HepG2 (cell line): ENCODE results near the gene ZER1. TPM values are rescaled to one million over a fixed set of nuclear protein-coding genes. Genes with fewer than 3 reads are reported as not detected.

Experiments used
- GABPA ChIP-seq, 2 experiments: IDR thresholded peaks; 2 replicates each; pipeline ENCODE4 v1.6.1; 2011 to 2016; ENCODE audit warnings: low read depth in 2 of 2, low read length in 1 of 2, missing biosample characterization in 1 of 2, missing genetic modification characterization in 1 of 2
- IRF2 ChIP-seq: IDR thresholded peaks from 2 replicates; pipeline ENCODE4 v1.6.1; 2018; ENCODE audit warnings: missing genetic modification reagents, missing compliant biosample characterization
- JUN ChIP-seq: sonication (generic); formaldehyde crosslinking; IDR thresholded peaks from 2 replicates; pipeline ENCODE4 v1.4.0; 2020; ENCODE audit warnings: mild to moderate bottlenecking, missing genetic modification reagents
- MED1 ChIP-seq: sonication (generic); formaldehyde crosslinking; IDR thresholded peaks from 2 replicates; pipeline ENCODE4 v1.4.0; 2020; ENCODE audit warnings: missing genetic modification reagents
- MIER3 ChIP-seq: IDR thresholded peaks from 2 replicates; pipeline ENCODE4 v1.6.1; 2016; ENCODE audit warnings: missing compliant biosample characterization, borderline replicate concordance
- MYNN ChIP-seq: sonication (generic); formaldehyde crosslinking; IDR thresholded peaks from 2 replicates; pipeline ENCODE4 v1.4.0; 2020; ENCODE audit warnings: mild to moderate bottlenecking, low read depth, missing genetic modification reagents
- PITX1 ChIP-seq: sonication (generic); formaldehyde crosslinking; IDR thresholded peaks from 2 replicates; pipeline ENCODE4 v1.5.1; 2020; ENCODE audit warnings: mild to moderate bottlenecking, missing genetic modification reagents
- RNF2 ChIP-seq: fragments of 450-650 bp; conservative IDR thresholded peaks from 2 replicates; pipeline ENCODE4 v1.6.1; 2016; ENCODE audit warnings: low read depth
- SALL1 ChIP-seq: sonication (generic); formaldehyde crosslinking; IDR thresholded peaks from 2 replicates; pipeline ENCODE4 v1.8.0; 2022; ENCODE audit warnings: mild to moderate bottlenecking, missing genetic modification reagents
- SNAPC2 ChIP-seq: sonication (generic); formaldehyde crosslinking; IDR thresholded peaks from 2 replicates; pipeline ENCODE4 v1.8.1; 2022; ENCODE audit warnings: mild to moderate bottlenecking, missing genetic modification reagents
- SOX13 ChIP-seq, 3 experiments: fragments of 450-650 bp in 1 of 3; sonication (generic) in 1 of 3; formaldehyde crosslinking in 1 of 3; IDR thresholded peaks in 2 of 3; conservative IDR thresholded peaks in 1 of 3; 2 replicates each; pipeline versions ENCODE4 v1.5.0 to v1.6.1; 2016 to 2020; ENCODE audit warnings: antibody characterized with exemption in 1 of 3, mild to moderate bottlenecking in 1 of 3, missing compliant biosample characterization in 1 of 3, missing genetic modification reagents in 1 of 3, moderate library complexity in 1 of 3
- TEAD3 ChIP-seq: optimal IDR thresholded peaks from 2 replicates; pipeline ENCODE3; 2016; ENCODE audit warnings: borderline replicate concordance
- THAP11 ChIP-seq: IDR thresholded peaks from 2 replicates; pipeline ENCODE4 v1.6.1; 2016; ENCODE audit warnings: missing biosample characterization, missing genetic modification reagents
- ZFX ChIP-seq: sonication (generic); formaldehyde crosslinking; IDR thresholded peaks from 2 replicates; pipeline ENCODE4 v1.4.0; 2020; ENCODE audit warnings: mild to moderate bottlenecking, low read depth, missing genetic modification reagents, moderate library complexity
- ZFYVE20 ChIP-seq: sonication (generic); formaldehyde crosslinking; IDR thresholded peaks from 2 replicates; pipeline ENCODE4 v1.8.0; 2023; ENCODE audit warnings: low read depth, mild to moderate bottlenecking, moderate library complexity, missing genetic modification reagents, borderline replicate concordance
- ZNF274 ChIP-seq: sonication (generic); formaldehyde crosslinking; IDR thresholded peaks from 2 replicates; pipeline ENCODE4 v1.5.1; 2020; ENCODE audit warnings: mild to moderate bottlenecking, missing genetic modification reagents
- ZNF34 ChIP-seq: sonication (generic); formaldehyde crosslinking; IDR thresholded peaks from 2 replicates; pipeline ENCODE4 v1.4.0; 2020; ENCODE audit warnings: mild to moderate bottlenecking, missing genetic modification reagents, borderline replicate concordance
- ZNF615 ChIP-seq: sonication (generic); formaldehyde crosslinking; IDR thresholded peaks from 2 replicates; pipeline ENCODE4 v1.5.0; 2020; ENCODE audit warnings: mild to moderate bottlenecking, missing genetic modification reagents, borderline replicate concordance
- polyA plus RNA-seq, 8 experiments: library from polyadenylated mRNA; depleted of rRNA in 3 of 8; stranded (reverse) in 7 of 8; unstranded in 1 of 8; fragments of >200 nt; fragmentation: Illumina TruSeq in 4 of 8; extraction: Trizol in 4 of 8; gene quantifications; 2 replicates each; pipeline versions ENCODE4 v1.2.1 to v1.2.3, GENCODE V29; 2011 to 2016; ENCODE audit warnings: low read depth in 4 of 8, missing spikeins in 1 of 8, mixed read lengths in 1 of 8; ENCODE audit not compliant: insufficient read depth in 1 of 8
- total RNA-seq, 5 experiments: library from RNA; depleted of rRNA; stranded (reverse); fragments of >200 nt; fragmentation: Illumina TruSeq; extraction: Trizol; gene quantifications; 2 replicates each; pipeline ENCODE4 v1.2.3, GENCODE V29; 2016; ENCODE audit warnings: low read depth in 1 of 5
- TF ChIP-seq, protein P1 (sequence below): fragments of 450-650 bp; IDR thresholded peaks from 2 replicates; pipeline ENCODE4 v1.6.1; 2016
- TF ChIP-seq, protein P2 (sequence below): sonication (generic); formaldehyde crosslinking; conservative IDR thresholded peaks from 2 replicates; pipeline ENCODE4 v1.4.0; 2020; ENCODE audit warnings: mild to moderate bottlenecking, missing genetic modification reagents, moderate library complexity
- TF ChIP-seq, protein P3 (sequence below): sonication (generic); formaldehyde crosslinking; IDR thresholded peaks from 2 replicates; pipeline ENCODE4 v1.5.1; 2020; ENCODE audit warnings: mild to moderate bottlenecking, missing genetic modification reagents

Gene ZER1
- total and polyA plus RNA-seq, 2 of the 13 experiments (the other 11 are each of a cell fraction or from before 2014, with no cell fraction given) = 7.7 to 40.0 TPM

DNA sequence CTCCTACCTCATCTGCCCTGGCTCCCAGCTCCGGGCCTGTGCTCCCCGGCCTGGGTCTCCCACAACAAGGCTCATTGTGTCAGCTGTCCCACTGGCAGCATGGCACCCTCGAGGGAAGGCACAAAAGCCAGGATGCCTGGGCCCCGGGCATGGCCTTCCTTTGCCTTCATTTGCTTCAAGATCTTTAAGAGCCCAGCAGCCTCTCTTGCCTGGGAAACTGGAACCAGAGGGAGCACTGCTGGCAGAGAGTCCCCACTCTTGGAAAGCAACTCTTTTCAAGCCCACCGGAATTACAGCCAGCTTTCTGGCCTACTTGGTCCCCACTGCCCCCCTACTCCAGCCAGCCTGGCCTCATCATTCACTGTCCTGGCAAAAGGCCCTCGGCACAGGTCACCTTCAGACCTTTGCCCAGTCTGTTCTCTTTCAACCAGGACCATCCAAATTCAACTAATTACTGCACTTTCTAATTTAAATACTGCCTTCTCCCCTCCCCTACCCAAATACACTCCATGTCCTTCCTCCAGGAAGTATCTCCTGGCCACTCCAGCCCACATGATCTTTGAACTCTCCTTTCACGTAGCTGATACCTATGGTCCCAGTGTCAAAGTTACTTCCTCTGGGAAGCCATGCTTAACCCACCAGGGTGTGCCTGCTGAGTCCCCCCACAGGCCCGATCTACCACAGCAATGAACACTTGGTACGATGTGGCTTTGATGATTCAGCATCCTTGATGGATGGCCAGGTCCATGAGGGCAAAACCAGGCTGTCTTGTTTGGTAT lies 8.9 kb downstream of the ZER1 start (continued):
- TF ChIP-seq MYNN (CRISPR knock-in tag) (no peak), ZNF615 (CRISPR knock-in tag) (no peak), RNF2 (no peak), MED1 (peak; percentile 27; the same call in 1 of the 2 replicates), ZNF34 (CRISPR knock-in tag) (no peak), PITX1 (peak; percentile 25; the same call in 1 of the 2 replicates), GABPA (IDR thresholded peaks at IDR 0.05; ENCODE audit: low read depth, low read length) (no peak), GABPA (CRISPR knock-in tag; IDR thresholded peaks at IDR 0.05; ENCODE audit: low read depth) (peak; percentile 67), IRF2 (peak; percentile 42; the same call in 1 of the 2 replicates), THAP11 (CRISPR knock-in tag) (0 out of 2 replicates have a peak, but pooled peaks have one; percentile 25), ZNF274 (CRISPR knock-in tag) (no peak), TEAD3 (CRISPR knock-in tag) (peak; percentile 53), SOX13 (IDR thresholded peaks at IDR 0.05) (no peak), SOX13 (CRISPR knock-in tag; conservative IDR thresholded peaks at IDR 0.05 in 1 of 2, IDR thresholded peaks at IDR 0.05 in 1 of 2) (peak in 1 of 2 experiments; percentile 12; a peak in 1 of 4 replicates), SNAPC2 (CRISPR knock-in tag) (no peak), SALL1 (peak; percentile 40; the same call in 1 of the 2 replicates), JUN (CRISPR knock-in tag) (no peak), ZFYVE20 (CRISPR knock-in tag) (0 out of 2 replicates have a peak, but pooled peaks have one; percentile 46), ZFX (CRISPR knock-in tag) (peak; percentile 17; the same call in 1 of the 2 replicates), MIER3 (CRISPR knock-in tag) (no peak)
- TF ChIP-seq, protein P1, sequence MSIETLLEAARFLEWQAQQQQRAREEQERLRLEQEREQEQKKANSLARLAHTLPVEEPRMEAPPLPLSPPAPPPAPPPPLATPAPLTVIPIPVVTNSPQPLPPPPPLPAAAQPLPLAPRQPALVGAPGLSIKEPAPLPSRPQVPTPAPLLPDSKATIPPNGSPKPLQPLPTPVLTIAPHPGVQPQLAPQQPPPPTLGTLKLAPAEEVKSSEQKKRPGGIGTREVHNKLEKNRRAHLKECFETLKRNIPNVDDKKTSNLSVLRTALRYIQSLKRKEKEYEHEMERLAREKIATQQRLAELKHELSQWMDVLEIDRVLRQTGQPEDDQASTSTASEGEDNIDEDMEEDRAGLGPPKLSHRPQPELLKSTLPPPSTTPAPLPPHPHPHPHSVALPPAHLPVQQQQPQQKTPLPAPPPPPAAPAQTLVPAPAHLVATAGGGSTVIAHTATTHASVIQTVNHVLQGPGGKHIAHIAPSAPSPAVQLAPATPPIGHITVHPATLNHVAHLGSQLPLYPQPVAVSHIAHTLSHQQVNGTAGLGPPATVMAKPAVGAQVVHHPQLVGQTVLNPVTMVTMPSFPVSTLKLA = no peak
- TF ChIP-seq, protein P2, sequence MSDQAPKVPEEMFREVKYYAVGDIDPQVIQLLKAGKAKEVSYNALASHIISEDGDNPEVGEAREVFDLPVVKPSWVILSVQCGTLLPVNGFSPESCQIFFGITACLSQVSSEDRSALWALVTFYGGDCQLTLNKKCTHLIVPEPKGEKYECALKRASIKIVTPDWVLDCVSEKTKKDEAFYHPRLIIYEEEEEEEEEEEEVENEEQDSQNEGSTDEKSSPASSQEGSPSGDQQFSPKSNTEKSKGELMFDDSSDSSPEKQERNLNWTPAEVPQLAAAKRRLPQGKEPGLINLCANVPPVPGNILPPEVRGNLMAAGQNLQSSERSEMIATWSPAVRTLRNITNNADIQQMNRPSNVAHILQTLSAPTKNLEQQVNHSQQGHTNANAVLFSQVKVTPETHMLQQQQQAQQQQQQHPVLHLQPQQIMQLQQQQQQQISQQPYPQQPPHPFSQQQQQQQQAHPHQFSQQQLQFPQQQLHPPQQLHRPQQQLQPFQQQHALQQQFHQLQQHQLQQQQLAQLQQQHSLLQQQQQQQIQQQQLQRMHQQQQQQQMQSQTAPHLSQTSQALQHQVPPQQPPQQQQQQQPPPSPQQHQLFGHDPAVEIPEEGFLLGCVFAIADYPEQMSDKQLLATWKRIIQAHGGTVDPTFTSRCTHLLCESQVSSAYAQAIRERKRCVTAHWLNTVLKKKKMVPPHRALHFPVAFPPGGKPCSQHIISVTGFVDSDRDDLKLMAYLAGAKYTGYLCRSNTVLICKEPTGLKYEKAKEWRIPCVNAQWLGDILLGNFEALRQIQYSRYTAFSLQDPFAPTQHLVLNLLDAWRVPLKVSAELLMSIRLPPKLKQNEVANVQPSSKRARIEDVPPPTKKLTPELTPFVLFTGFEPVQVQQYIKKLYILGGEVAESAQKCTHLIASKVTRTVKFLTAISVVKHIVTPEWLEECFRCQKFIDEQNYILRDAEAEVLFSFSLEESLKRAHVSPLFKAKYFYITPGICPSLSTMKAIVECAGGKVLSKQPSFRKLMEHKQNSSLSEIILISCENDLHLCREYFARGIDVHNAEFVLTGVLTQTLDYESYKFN (CRISPR knock-in tag) = peak; percentile 81
- TF ChIP-seq, protein P3, sequence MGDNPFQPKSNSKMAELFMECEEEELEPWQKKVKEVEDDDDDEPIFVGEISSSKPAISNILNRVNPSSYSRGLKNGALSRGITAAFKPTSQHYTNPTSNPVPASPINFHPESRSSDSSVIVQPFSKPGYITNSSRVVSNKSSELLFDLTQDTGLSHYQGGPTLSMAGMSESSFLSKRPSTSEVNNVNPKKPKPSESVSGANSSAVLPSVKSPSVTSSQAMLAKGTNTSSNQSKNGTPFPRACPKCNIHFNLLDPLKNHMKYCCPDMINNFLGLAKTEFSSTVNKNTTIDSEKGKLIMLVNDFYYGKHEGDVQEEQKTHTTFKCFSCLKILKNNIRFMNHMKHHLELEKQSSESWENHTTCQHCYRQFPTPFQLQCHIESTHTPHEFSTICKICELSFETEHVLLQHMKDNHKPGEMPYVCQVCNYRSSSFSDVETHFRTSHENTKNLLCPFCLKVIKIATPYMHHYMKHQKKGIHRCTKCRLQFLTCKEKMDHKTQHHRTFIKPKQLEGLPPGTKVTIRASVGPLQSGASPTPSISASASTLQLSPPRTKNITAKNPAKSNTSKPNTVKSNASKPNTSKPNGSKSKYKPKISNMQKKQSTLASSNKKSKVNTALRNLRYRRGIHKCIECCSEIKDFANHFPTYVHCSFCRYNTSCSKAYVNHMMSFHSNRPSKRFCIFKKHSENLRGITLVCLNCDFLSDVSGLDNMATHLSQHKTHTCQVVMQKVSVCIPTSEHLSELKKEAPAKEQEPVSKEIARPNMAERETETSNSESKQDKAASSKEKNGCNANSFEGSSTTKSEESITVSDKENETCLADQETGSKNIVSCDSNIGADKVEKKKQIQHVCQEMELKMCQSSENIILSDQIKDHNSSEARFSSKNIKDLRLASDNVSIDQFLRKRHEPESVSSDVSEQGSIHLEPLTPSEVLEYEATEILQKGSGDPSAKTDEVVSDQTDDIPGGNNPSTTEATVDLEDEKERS = peak; percentile 66; the same call in 1 of the 2 replicates
